GM18520 (cell line): ENCODE measurements around the gene ARHGEF4.

ENCODE experiments used
- ATAC-seq: cut with Tn5 transposase; IDR thresholded peaks from one replicate; pipeline ENCODE4 v1.9.1; 2021; ENCODE audit not compliant: unreplicated experiment

Gene ARHGEF4

GRCh38 chr2:131006561-131006960, 169.8 kb downstream of the ARHGEF4 start:
- no peak for ATAC-seq

- no peak for ATAC-seq
Measured at GRCh38 chr2:131008967-131009366, 172.3 kb downstream of the ARHGEF4 start.

GRCh38 chr2:131009713-131010475, 173.2 kb downstream of the ARHGEF4 start:
- no peak for ATAC-seq

GRCh38 chr2:131010566-131010965, 173.9 kb downstream of the ARHGEF4 start:
- no peak for ATAC-seq

- no peak for ATAC-seq
Measured at GRCh38 chr2:131011486-131011885, 174.8 kb downstream of the ARHGEF4 start.

- ATAC-seq = no peak
Measured at GRCh38 chr2:131014141-131014540, 177.4 kb downstream of the ARHGEF4 start.

- ATAC-seq = no peak
Measured at GRCh38 chr2:131015764-131016163, 179.1 kb downstream of the ARHGEF4 start.

DNA sequence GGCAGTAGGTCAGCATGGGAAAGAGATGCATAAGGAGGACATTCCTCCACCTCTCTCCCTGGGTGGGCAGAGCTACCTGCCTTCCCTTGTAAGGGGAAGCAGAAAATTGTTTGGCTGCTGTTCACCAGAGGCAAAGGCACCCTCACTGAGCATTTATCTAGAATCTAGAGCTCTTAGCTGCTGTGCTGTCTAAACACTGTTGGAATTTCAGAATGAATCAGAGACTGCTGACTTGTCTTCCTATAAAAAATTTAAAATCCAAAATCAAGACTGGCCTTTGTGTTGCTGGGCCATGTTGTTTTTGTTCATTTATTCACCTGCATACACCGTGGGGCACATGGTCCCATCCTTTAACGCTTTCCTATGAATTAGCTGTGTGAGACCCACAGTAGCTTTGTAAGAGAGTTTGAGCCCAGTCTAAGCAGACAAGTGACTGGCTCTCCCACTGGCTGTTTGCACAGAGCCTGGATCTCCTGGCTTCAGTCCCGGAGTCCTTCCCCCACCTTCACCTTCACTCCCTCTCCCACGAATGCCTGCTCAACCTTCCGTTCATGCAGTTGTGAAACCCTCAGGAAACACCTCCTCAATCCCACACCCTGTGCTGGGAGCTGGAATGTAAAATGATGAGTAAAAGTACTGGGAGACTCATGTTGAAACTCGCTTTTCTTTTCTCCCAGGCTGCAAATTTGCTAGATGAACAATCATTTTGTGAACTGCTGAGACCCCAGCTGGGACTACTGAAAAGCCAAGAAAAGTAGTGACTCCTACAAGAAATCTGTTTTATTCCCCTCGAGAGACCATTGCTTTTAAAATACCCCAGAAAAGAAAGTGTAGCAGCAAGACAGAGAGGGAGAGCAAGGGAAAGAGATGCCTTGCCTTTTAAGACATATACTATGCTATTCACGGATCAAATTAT, 180.4 kb downstream of the ARHGEF4 start:
- ATAC-seq = no peak

GRCh38 chr2:131022731-131023130, 186.0 kb downstream of the ARHGEF4 start:
- no peak for ATAC-seq

GRCh38 chr2:131023758-131024157, 187.0 kb downstream of the ARHGEF4 start:
- ATAC-seq = no peak

GRCh38 chr2:131026919-131027318, 190.2 kb downstream of the ARHGEF4 start:
- ATAC-seq = no peak

DNA sequence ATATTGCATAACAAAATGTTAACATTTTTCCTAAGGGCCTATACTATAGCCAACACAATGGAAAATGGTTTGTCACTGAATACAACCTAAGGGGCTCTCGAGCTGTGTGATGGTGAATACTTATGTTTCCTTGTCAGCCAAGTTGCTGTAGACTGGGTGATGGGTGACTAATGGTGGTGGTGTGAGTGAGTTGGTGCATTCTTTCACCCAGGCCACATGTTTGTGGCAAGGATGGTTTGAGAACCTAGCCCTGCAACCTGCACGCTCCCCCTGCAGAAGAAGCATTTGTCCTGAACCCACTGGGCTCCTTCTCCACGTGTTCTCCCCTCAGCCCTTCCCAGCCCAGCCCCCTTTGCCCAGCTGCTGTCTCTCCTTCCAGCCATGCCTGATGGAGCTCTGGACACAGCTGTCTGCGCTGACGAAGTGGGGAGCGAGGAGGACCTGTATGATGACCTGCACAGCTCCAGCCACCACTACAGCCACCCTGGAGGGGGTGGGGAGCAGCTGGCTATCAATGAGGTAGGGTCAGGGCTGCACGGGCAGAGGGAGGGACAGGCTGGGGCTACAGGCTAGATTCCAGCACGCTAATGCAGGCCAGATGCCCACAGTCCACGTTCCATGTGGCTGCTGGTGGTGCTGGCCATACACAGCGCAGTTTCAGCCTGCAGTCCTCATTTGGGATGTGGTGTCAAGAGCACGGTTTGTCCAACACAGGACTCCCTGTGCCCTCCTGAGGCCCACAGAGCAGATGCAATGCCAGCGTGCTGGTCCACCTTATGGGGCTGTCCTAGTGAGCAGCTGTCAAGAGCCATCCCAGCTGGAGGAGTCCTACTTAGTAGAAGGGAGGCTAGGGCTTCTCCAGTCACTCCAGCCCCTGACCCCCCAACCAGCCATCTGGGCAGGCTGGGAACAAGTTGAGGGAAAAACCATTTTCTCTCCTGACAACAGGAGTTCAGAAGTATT, 191.1 kb downstream of the ARHGEF4 start:
- no peak for ATAC-seq

DNA sequence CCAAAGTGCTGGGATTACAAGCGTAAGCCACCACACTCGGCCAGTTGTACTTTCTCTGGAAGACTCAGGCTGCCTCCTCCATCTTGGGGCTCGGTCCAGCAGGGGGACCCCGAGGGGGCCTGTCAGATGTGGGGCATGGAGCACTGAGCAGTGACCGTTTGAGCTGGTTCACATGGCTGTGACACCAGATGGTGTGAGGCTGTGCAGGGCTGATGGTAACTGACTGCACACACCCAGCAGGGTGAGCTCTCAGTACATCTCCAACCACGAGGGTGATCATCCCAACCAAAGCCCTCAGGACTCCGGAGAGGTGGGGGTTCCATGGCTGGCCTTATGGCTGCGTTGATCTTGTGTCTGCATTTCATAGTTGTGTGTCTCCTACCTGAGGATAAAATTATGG, 193.1 kb downstream of the ARHGEF4 start:
- no peak for ATAC-seq

GRCh38 chr2:131030478-131030971, 193.8 kb downstream of the ARHGEF4 start:
- no peak for ATAC-seq

GRCh38 chr2:131031431-131031841, 194.7 kb downstream of the ARHGEF4 start:
- no peak for ATAC-seq

DNA sequence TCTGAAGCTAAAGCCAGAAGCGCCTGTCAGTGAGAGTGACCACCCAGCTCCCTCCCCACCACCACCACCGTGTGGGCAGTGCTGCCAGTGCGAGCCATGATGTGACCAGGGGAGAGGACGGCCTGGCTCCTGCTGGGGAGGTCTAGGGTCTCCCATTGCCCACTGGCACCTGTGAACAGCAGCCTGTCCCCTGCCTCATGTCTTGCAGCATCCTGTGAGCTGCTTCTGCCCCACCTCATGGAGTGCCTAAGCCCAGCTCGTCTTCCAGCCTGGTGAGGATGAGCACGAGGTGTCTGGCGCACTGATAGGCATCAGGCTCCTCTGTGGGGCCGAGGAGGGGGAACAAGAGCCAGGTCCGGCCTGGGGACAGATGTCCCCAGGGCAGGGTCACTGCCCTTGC, 195.2 kb downstream of the ARHGEF4 start:
- ATAC-seq = no peak

- no peak for ATAC-seq
Measured at GRCh38 chr2:131032393-131032836, 195.7 kb downstream of the ARHGEF4 start.

DNA sequence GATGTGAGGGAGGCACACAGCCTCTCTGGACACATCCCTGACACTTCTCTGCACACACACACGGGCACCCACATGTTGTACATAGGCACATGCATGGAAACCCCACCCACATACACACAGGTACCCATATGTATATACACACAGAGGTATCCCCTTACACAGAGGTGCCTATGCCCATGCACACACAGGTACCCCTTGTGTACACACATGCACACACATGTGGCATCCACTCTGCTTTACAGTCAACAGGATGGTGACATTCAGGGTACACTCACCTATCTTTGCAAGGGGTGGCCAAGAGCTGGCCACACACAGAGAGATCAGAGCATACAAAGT, 197.0 kb downstream of the ARHGEF4 start:
- no peak for ATAC-seq

GRCh38 chr2:131034122-131035051, 197.7 kb downstream of the ARHGEF4 start:
- no peak for ATAC-seq
